Urothelium cell line (cell line): ENCODE results near the gene BBS1.
"Not testable (repeated sequence)": the region's sequence is repeated elsewhere in the genome, so short reads cannot be mapped to it uniquely, and the experiment has no call there.

ENCODE experiments used
- DNase-seq: peaks from one replicate; pipeline ENCODE4 v3.0.0; 2011; ENCODE audit warnings: low spot score, mixed read lengths
- FAIRE-seq: peaks from 2 replicates; lab custom pipeline; 2011; peaks lifted over from hg19 to GRCh38; lab: Jason Lieb, UNC

The BBS1 gene

GRCh38 chr11:66510271-66510989, at the start of gene BBS1:
Gene BBS1, plus strand, starts transcription at chr11:66510635. Its CDS starts 25 bp downstream, at chr11:66510660.
- FAIRE-seq (no peak), DNase-seq (peak; percentile 93)

GRCh38 chr11:66462010-66462409, 48.4 kb upstream of the BBS1 start:
- DNase-seq (no peak), FAIRE-seq (no peak)

DNA sequence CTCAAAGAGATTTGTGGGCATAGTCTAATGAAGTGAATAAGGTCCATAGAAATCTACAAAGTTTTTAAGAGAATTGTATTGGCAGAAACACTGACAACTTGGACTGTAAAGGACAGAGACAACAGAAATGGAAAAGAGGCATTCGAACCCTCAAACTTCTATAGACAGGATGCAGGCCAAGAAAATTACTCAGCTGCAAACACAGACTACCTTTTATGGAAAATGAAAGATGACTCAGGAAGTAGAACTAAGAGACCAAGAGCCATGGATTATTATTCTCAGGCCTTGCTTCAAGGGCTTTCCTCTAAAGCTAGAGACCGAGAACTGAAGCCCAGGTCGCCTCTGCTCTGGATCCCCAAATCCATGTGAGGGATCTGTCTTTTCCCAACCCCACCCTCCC, 47.5 kb upstream of the BBS1 start:
- DNase-seq = no peak
- FAIRE-seq = no peak

- DNase-seq, FAIRE-seq: not testable (repeated sequence)
Measured at GRCh38 chr11:66464116-66464515, 46.3 kb upstream of the BBS1 start.

DNA sequence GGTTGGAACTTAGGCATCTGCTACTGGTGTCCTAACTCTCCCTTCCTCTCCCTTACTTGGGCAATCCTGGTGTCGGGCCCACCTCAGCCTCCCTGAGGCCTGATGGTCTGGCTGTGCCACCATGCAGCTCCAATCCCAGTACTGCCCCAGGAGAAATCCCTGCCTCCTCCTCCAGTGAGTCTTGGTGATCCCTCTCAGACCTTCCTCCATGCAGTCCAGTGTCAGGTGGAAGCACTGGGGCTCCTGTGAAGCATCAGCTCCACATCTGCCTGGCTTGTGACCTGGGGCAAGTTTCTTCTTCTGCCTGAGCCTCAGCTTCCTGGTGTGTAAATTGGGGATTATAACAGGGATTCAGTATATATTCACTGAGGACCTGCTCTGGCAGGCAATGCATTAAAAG, 45.5 kb upstream of the BBS1 start:
- DNase-seq (no peak), FAIRE-seq (no peak)

GRCh38 chr11:66465373-66466224, 44.8 kb upstream of the BBS1 start:
- FAIRE-seq = no peak
- DNase-seq = no peak

DNA sequence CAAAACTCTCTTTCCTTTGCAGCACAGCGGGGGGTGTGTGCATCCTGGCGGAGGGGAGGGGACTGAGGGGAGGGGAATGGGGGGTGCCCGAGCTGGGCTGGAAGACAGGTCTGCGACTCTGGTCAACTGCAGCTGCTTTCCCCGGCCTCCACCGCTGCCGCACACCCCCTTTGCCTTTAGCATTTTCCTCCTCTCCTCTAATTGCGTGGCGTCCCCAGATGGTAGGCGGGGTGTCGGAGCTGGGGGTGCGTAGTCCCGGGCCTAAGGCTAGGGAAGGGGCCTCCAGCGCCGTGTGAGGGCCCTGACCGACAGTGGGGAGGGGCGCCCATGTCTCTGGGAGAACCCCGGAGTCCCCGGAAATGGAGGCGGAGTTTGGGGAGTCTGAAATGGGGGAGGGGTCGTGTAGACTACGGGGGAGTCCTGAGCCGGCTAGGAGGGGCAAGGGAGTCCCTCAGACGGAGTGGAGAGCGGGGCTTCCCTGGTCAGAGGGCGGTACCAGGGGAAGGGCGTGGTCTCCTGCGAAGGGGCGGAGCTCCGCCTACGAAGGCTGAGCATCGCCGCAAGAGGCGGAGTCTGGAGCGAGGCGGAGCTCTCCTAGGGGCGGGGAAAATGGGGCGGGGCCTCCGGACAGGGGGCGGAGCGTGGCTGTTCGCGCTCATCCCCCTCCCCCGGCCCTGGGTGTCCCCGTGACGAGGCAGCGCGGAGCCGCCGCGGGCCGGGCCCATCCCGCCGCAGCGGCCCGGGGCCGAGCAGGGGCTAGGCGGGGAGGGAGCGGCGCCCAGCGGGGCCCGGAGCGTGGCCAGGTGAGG, 44.0 kb upstream of the BBS1 start, which contains the start of gene PELI3:
Gene PELI3 (plus strand): TSS at position 681 of the 809 bp plus-strand sequence. CDS start 1,224 bp downstream, outside the sequence.
- FAIRE-seq (no peak), DNase-seq (peak; percentile 96)

DNA sequence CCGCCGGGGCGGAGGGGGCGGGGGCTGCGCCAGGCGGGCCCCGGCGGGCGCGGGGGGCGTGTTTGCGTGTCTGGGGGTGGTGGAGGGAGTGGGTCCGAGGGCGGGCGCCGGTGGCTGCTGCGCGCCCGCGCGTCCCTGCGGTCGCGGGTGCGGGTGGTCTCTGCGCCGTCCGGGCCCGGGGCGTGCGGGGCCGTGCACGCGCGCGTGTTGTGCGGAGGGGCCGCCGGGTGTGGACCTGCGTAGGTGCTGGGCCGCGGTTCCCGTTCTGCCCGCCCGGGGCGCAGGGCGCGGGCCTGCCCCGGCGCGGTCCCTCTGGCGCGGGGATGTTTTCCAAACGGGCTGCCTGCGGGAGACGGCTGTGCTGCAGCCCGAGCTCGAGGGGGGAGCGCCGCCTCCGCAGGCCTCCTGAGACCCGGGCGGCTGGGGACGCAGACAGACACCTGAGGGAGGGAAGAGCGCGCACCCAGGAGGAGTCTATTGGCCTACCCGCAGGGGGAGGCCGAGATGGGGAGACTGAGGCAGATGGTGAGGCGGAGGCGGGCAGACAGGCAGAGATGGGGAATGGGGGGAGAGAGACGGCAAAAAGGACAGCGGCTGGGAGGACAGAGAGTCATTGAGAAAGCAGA, 43.3 kb upstream of the BBS1 start:
- peak; percentile 77 for DNase-seq
- FAIRE-seq = no peak

DNA sequence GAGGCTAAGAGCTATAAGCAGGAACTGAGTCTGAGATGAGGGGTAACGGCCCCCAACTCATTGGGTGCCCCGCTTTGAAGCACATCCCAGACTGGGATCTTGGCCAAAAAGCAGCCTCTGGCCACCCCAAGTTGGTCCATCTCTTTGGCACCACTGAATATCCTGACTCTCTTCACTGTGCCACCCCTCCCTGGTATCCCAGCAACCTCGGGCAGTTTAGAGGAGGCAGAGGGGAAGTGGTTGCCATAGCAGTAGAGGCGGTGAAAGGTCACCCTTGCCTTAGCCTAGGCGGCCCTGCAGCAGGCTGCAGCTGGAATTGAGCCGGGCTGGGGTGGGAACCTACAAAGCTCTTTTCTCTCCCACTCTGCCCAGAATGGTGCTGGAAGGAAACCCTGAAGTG, 42.7 kb upstream of the BBS1 start:
- DNase-seq (no peak), FAIRE-seq (no peak)

DNA sequence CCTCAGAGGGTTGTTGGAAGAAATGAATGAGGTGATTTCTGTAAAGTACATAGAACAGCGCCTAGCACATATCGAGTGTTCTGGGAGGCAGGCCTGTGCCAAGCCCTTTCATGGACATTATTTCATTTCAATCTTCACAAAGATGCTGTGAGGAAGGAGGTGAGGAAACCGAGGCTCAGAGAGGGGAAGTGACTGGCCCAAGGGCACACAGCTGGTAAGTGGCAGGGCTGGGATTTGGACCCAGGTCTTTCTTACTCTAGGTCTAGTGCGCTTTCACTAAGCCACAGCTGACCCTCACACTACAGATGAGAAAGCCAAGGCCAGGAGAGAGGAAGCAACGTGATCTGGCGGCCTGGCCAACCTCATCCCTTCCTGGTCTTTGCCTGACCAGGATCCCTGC, 41.7 kb upstream of the BBS1 start:
- DNase-seq (no peak), FAIRE-seq (no peak)

DNA sequence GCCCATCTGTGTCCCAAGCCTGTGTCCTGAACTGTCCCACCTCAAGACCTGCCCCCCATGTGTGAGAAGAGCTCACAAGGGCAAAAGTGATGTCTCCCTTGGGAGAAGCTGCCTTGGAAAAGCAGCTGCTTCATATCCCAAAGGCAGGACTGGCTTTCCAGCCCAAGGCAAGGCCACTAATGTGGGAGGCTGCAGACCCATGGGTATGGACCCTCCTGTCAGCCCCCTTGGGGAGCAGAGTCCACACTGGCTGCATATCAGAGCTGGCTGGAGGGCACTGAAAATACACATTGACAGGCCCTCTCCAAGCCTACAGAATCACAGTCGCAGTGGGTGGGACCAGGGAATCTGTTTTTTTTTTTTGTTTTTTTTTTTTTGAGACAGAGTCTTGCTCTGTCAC, 41.0 kb upstream of the BBS1 start:
- DNase-seq (no peak), FAIRE-seq (no peak)

DNA sequence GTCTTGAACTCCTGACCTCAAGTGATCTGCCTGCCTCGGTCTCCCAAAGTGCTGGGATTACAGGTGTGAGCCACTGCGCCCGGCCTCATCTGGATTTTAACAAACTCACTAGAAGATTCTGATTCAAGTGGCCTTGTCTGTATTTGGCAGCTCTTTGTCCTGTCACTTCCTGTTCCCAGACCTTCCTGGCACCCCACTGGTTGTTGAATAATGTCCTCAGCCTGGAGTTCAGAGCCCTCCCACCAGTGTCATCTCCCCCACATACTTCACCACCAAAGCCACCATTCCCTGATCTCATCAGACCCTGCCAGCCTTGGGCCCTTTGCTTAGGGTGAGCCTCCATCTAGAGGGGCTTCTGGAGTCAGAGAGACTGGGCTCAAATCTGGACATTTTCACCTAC, 40.4 kb upstream of the BBS1 start:
- FAIRE-seq (no peak), DNase-seq (no peak)

DNA sequence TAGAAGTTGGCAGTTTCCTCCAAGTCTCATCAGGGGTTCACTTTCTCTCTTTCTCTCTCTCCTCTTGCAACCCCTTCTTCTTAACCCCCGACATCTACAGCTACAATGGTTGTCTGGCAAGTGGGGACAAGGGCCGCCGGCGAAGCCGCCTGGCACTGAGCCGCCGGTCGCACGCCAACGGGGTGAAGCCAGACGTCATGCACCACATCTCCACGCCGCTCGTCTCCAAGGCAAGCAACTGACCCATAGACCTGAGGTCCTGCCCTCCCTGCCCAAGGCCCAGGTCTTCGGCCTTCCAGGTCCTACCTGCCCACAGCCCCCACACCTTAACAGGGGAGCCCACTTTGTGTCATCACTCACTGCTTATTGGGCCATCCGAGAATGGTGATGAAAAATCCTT, 39.3 kb upstream of the BBS1 start:
- FAIRE-seq (no peak), DNase-seq (no peak)

DNA sequence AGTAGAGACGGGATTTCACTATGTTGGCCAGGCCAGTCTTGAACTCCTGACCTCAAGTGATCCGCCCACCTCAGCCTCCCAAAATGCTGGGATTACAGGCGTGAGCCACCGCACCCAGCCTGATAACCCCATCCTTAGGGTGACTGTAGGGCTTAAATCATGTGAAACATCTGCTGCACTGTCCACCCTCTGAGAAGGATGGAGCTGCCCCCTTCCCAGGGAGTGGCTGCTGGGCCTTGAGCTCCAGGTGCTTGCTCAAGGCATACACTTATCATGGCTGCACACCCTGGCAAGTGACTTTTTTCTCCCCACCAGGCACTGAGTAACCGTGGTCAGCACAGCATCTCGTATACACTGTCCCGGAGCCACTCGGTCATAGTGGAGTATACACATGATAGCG, 38.4 kb upstream of the BBS1 start:
- no peak for FAIRE-seq

DNA sequence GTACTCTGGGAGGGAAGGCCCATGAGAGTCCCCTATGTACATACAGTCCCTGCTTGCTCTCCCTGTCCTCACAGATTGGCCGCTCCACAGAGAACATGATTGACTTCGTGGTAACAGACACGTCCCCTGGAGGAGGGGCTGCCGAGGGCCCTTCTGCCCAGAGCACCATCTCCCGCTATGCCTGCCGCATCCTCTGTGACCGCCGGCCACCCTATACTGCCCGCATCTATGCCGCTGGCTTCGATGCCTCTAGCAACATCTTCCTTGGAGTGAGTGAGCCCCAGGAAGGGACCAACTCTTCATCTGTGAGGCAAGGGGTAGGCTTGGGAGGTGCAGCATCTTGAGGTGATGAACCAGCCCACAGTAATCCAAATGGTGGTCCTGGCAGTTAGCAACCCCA, 37.3 kb upstream of the BBS1 start:
- no peak for FAIRE-seq
- DNase-seq = no peak

More for the DNA sequence above, 38.4 kb upstream of the BBS1 start:
- DNase-seq = no peak

DNA sequence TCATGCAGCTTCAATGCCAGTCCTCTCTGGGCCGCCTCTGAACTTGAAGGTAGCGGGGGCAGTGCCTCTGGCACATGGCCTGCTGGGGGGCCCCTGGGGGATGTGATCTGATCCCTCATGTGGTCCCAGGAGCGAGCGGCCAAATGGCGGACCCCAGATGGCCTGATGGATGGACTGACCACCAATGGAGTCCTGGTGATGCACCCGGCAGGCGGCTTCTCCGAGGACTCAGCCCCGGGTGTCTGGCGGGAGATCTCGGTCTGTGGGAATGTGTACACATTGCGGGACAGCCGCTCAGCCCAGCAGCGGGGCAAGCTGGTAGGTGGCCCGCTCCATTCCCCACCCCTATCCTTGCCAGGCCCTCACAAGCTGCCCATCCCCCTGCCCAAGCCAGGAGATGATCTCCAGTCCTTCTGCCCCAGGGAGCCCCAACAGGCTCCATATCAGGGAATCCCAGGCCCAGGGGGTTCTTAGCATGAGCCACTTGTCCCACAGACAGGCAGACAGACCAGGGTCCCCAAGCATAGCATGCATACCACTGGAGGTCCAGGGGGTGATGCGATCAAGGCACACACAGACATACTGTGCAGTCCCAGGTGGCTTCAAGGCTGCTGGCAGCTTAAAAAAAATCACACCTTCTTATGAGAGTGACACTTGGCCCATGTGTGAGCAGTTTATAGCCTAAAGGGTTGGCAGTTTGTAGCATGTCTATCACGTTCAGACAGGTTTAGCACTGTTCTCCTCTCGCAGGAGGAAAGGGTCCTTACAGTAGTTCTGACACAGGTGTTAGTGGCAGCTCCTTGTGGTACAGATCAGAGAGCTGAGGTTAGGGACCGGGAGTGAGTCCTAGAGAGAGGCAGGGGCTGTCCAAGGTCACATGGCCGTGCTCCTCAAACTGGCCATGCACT, 36.6 kb upstream of the BBS1 start:
- DNase-seq (no peak), FAIRE-seq (no peak)

- FAIRE-seq = no peak
- no peak for DNase-seq
Measured at GRCh38 chr11:66475349-66476172, 34.9 kb upstream of the BBS1 start.

DNA sequence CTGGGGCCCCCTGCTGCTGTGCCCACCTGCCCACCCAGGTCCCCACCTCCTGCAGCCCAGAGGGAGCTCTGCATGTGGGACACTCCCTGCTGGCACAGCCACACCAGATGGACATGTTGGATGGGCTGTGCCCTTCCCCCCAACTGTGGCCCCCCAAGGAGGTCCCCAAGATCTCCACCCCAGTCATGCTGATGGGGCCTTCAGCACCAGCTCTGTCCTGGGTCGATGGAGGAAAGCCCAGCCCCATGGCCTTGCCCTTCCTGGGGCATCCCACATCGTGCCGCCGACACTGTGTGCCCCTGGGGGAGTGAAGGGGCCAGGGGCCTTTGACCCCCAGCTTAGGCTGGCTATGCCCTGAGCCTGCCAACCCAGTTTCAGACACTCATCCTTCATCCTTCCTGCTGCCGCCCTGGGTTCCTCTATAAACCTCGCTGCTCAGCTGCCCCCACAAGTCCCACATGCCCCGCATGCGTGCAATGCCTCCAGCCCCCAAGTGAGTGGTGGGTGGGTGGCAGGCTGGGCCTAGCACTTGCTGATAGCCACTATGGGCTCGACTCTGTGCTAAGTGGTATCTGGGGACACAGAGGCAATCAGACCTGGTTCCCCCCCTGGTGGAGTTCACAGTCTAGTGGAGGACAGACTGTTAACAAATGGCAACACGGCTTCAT, 34.1 kb upstream of the BBS1 start:
- DNase-seq = no peak
- no peak for FAIRE-seq
